ENCODE results near the gene SSH2. TPM values are rescaled to one million over a fixed set of nuclear protein-coding genes. Genes with fewer than 3 reads are reported as not detected.
"Not testable (repeated sequence)": the region's sequence is repeated elsewhere in the genome, so short reads cannot be mapped to it uniquely, and the experiment has no call there.

Gene SSH2
- total RNA-seq, 8 experiments from 2014 or later = 12.4 to 80.9 (median 16.0) TPM

GRCh38 chr17:29891131-29891530 lies 38.9 kb downstream of the SSH2 start:
- H3K4me1 ChIP-seq (replicated peaks in 1 of 2) = no peaks in the 10 kb centered on the region
- no peak overlapping the region for H3K27ac ChIP-seq
- in situ Hi-C loops (cut with MboI; ENCODE audit: low pct_unique_long_range_greater_than_20kb in 2 of 9, low sequenced_read_pairs in 9 of 9, unreplicated experiment in 9 of 9) = no loop called here
- WGBS, 10 experiments = 85 to 100% (median 92%) methylated on average over 1 of the region's 1 CpG; no CpG with 5 or more reads in 1 of the 10 experiments
- no peak overlapping the region for H3K4me3 ChIP-seq
- no peak for ATAC-seq (replicated peaks in 6 of 8)

- ATAC-seq (replicated peaks in 6 of 8) = no peak
- whole genome bisulfite sequencing, 10 experiments = 51 to 100% (median 90%) methylated on average over 1 to 3 of the region's 3 CpGs; no CpG with 5 or more reads in 2 of the 10 experiments
These were observed 44.9 kb downstream of the SSH2 start for GRCh38 chr17:29885031-29885640.

GRCh38 chr17:29883497-29883896 lies 46.5 kb downstream of the SSH2 start:
- Histone ChIP-seq H3K27ac (no peak overlapping the region), H3K4me1 (replicated peaks in 1 of 2) (no peaks in the 10 kb centered on the region), H3K4me3 (no peak overlapping the region)
- ATAC-seq (replicated peaks in 6 of 8) = no peak
- in situ Hi-C loops (cut with MboI; ENCODE audit: low pct_unique_long_range_greater_than_20kb in 2 of 9, low sequenced_read_pairs in 9 of 9, unreplicated experiment in 9 of 9) = no loop called here

More at GRCh38 chr17:29885031-29885640, 44.9 kb downstream of the SSH2 start:
- no peaks in the 10 kb centered on the region for H3K4me1 ChIP-seq (replicated peaks in 1 of 2)
- H3K27ac ChIP-seq = no peak overlapping the region
- in situ Hi-C loops (cut with MboI; ENCODE audit: low pct_unique_long_range_greater_than_20kb in 2 of 9, low sequenced_read_pairs in 9 of 9, unreplicated experiment in 9 of 9) = no loop called here
- no peak overlapping the region for H3K4me3 ChIP-seq

- 57 to 94% (median 80%) methylated on average over 1 to 3 of the region's 3 CpGs; no CpG with 5 or more reads in 1 of the 10 experiments for WGBS, 10 experiments
- ATAC-seq (replicated peaks in 6 of 8) = no peak
- Histone ChIP-seq H3K4me1 (replicated peaks in 1 of 2) (no peaks in the 10 kb centered on the region), H3K27ac (no peak overlapping the region), H3K4me3 (no peak overlapping the region)
- in situ Hi-C loops (cut with MboI; ENCODE audit: low pct_unique_long_range_greater_than_20kb in 2 of 9, low sequenced_read_pairs in 9 of 9, unreplicated experiment in 9 of 9) = no loop called here
These were observed 48.8 kb downstream of the SSH2 start for GRCh38 chr17:29881256-29881655.

GRCh38 chr17:29880031-29880430 lies 50.0 kb downstream of the SSH2 start:
- Histone ChIP-seq H3K27ac (no peak overlapping the region), H3K4me3 (no peak overlapping the region), H3K4me1 (replicated peaks in 1 of 2) (no peaks in the 10 kb centered on the region)
- in situ Hi-C loops (cut with MboI; ENCODE audit: low pct_unique_long_range_greater_than_20kb in 2 of 9, low sequenced_read_pairs in 9 of 9, unreplicated experiment in 9 of 9) = no loop called here
- WGBS, 10 experiments = 27 to 100% (median 93%) methylated on average over 1 to 6 of the region's 6 CpGs; no CpG with 5 or more reads in 2 of the 10 experiments
- peak in 1 of 8 experiments; percentile 36 for ATAC-seq (replicated peaks in 6 of 8)

GRCh38 chr17:29874931-29875596 lies 55.0 kb downstream of the SSH2 start:
- H3K4me1 ChIP-seq (replicated peaks in 1 of 2) = peaks cover 0 to 5% of the 10 kb centered on the region in 2 donors
- H3K27ac ChIP-seq = no peak overlapping the region

GRCh38 chr17:29874358-29874757 lies 55.7 kb downstream of the SSH2 start:
- H3K4me1 ChIP-seq (replicated peaks in 1 of 2); H3K27ac ChIP-seq; ATAC-seq (replicated peaks in 6 of 8); in situ Hi-C loops (cut with MboI; ENCODE audit: low pct_unique_long_range_greater_than_20kb in 2 of 9, low sequenced_read_pairs in 9 of 9, unreplicated experiment in 9 of 9); H3K4me3 ChIP-seq: not testable (repeated sequence)
- 89 to 100% (median 94%) methylated on average over 1 of the region's 1 CpG; no CpG with 5 or more reads in 6 of the 10 experiments for WGBS, 10 experiments

More at GRCh38 chr17:29874931-29875596, 55.0 kb downstream of the SSH2 start:
- no peak for ATAC-seq (replicated peaks in 6 of 8)
- H3K4me3 ChIP-seq = no peak overlapping the region
- 60 to 100% (median 100%) methylated on average over 1 of the region's 1 CpG; no CpG with 5 or more reads in 5 of the 10 experiments for WGBS, 10 experiments
- in situ Hi-C loops (cut with MboI; ENCODE audit: low pct_unique_long_range_greater_than_20kb in 2 of 9, low sequenced_read_pairs in 9 of 9, unreplicated experiment in 9 of 9) = no loop called here

- Histone ChIP-seq H3K4me3 (no peak overlapping the region), H3K27ac (no peak overlapping the region), H3K4me1 (replicated peaks in 1 of 2) (peaks cover 0 to 5% of the 10 kb centered on the region in 2 donors)
- WGBS, 10 experiments = 93 to 100% (median 100%) methylated on average over 1 to 2 of the region's 2 CpGs; no CpG with 5 or more reads in 5 of the 10 experiments
- in situ Hi-C loops (cut with MboI; ENCODE audit: low pct_unique_long_range_greater_than_20kb in 2 of 9, low sequenced_read_pairs in 9 of 9, unreplicated experiment in 9 of 9) = no loop called here
- no peak for ATAC-seq (replicated peaks in 6 of 8)
These were observed 56.6 kb downstream of the SSH2 start for GRCh38 chr17:29873476-29873875.

- 20 to 100% (median 70%) methylated on average over 1 of the region's 1 CpG; no CpG with 5 or more reads in 3 of the 10 experiments for WGBS, 10 experiments
- no peak for ATAC-seq (replicated peaks in 6 of 8)
- Histone ChIP-seq H3K4me3 (no peak overlapping the region), H3K4me1 (replicated peaks in 1 of 2) (peaks cover 0 to 5% of the 10 kb centered on the region in 2 donors), H3K27ac (no peak overlapping the region)
- in situ Hi-C loops (cut with MboI; ENCODE audit: low pct_unique_long_range_greater_than_20kb in 2 of 9, low sequenced_read_pairs in 9 of 9, unreplicated experiment in 9 of 9) = no loop called here
These were observed 59.1 kb downstream of the SSH2 start for GRCh38 chr17:29870836-29871465.

GRCh38 chr17:29867643-29868181 lies 62.3 kb downstream of the SSH2 start:
- Histone ChIP-seq H3K4me1 (replicated peaks in 1 of 2) (peaks cover 0 to 5% of the 10 kb centered on the region in 2 donors), H3K27ac (no peak overlapping the region), H3K4me3 (no peak overlapping the region)
- ATAC-seq (replicated peaks in 6 of 8) = peak in 1 of 8 experiments; percentile 33
- WGBS, 10 experiments = 63 to 100% (median 83%) methylated on average over 1 to 2 of the region's 2 CpGs; no CpG with 5 or more reads in 1 of the 10 experiments
- in situ Hi-C loops (cut with MboI; ENCODE audit: low pct_unique_long_range_greater_than_20kb in 2 of 9, low sequenced_read_pairs in 9 of 9, unreplicated experiment in 9 of 9) = no loop called here

- in situ Hi-C loops (cut with MboI; ENCODE audit: low pct_unique_long_range_greater_than_20kb in 2 of 9, low sequenced_read_pairs in 9 of 9, unreplicated experiment in 9 of 9) = no loop called here
- ATAC-seq (replicated peaks in 6 of 8) = no peak
- Histone ChIP-seq H3K4me3 (no peak overlapping the region), H3K27ac (no peak overlapping the region), H3K4me1 (replicated peaks in 1 of 2) (peaks cover 0 to 5% of the 10 kb centered on the region in 2 donors)
- 27 to 100% (median 82%) methylated on average over 1 to 5 of the region's 5 CpGs for WGBS, 10 experiments
These were observed 63.2 kb downstream of the SSH2 start for GRCh38 chr17:29866746-29867404.

GRCh38 chr17:29864615-29865014 lies 65.4 kb downstream of the SSH2 start:
- ATAC-seq (replicated peaks in 6 of 8) = peak in 2 of 8 experiments; percentile 48 to 52

More at GRCh38 chr17:29864615-29865014, 65.4 kb downstream of the SSH2 start:
- Histone ChIP-seq H3K4me3 (no peak overlapping the region), H3K27ac (no peak overlapping the region), H3K4me1 (replicated peaks in 1 of 2) (no peaks in the 10 kb centered on the region)
- WGBS, 10 experiments = 50 to 100% (median 71%) methylated on average over 1 of the region's 1 CpG; no CpG with 5 or more reads in 1 of the 10 experiments
- in situ Hi-C loops (cut with MboI; ENCODE audit: low pct_unique_long_range_greater_than_20kb in 2 of 9, low sequenced_read_pairs in 9 of 9, unreplicated experiment in 9 of 9) = no loop called here

Data from motor neuron (in vitro differentiated cells).